ENCODE data around the gene TRMT44. TPM values are rescaled to one million over a fixed set of nuclear protein-coding genes. Genes with fewer than 3 reads are reported as not detected.
A peak's percentile ranks its signal among the peaks of the same experiment; 100 is the strongest.

The TRMT44 gene
- total RNA-seq, 3 donors from 2014 or later, result 14.0 to 21.7 (median 17.1) TPM

- H3K4me1 ChIP-seq (ENCODE audit: low read depth), result peaks cover 5% of the 10 kb centered on the region
- no peak for DNase-seq
- ATAC-seq, result no peak
- H3K9me3 ChIP-seq, result no peaks in the 10 kb centered on the region
- H3K4me3 ChIP-seq, result no peak overlapping the region
- no peak for TF ChIP-seq CTCF (IDR thresholded peaks at IDR 0.05)
- H3K36me3 ChIP-seq (ENCODE audit: low read depth), result no peaks in the 10 kb centered on the region
- intact Hi-C loops (cut with DNase I, micrococcal nuclease), result no loop called here
These were observed 31.6 kb downstream of the TRMT44 start for GRCh38 chr4:8472158-8472688.

- H3K4me1 ChIP-seq (ENCODE audit: low read depth), result peaks cover 5% of the 10 kb centered on the region
- intact Hi-C loops (cut with DNase I, micrococcal nuclease), result no loop called here
- ATAC-seq (no peak), DNase-seq (no peak)
- no peaks in the 10 kb centered on the region for H3K36me3 ChIP-seq (ENCODE audit: low read depth)
- TF ChIP-seq CTCF (IDR thresholded peaks at IDR 0.05), result no peak
- no peaks in the 10 kb centered on the region for H3K9me3 ChIP-seq
- no peak overlapping the region for H3K4me3 ChIP-seq
These were observed 32.2 kb downstream of the TRMT44 start for GRCh38 chr4:8472689-8473197.

- Histone ChIP-seq H3K9me3 (no peaks in the 10 kb centered on the region), H3K36me3 (ENCODE audit: low read depth) (no peaks in the 10 kb centered on the region), H3K4me3 (no peak overlapping the region), H3K4me1 (ENCODE audit: low read depth) (peaks cover 5% of the 10 kb centered on the region)
- no peak for ATAC-seq
- peak in 1 of 3 donors; percentile 31 for DNase-seq
- TF ChIP-seq CTCF (IDR thresholded peaks at IDR 0.05), result no peak
- intact Hi-C loops (cut with DNase I, micrococcal nuclease), result no loop called here
These were observed 32.8 kb downstream of the TRMT44 start for GRCh38 chr4:8473198-8473919.

GRCh38 chr4:8473920-8474590, 33.5 kb downstream of the TRMT44 start:
- DNase-seq (no peak), ATAC-seq (no peak)
- intact Hi-C loops (cut with DNase I, micrococcal nuclease), result no loop called here
- Histone ChIP-seq H3K36me3 (ENCODE audit: low read depth) (no peaks in the 10 kb centered on the region), H3K4me3 (no peak overlapping the region), H3K9me3 (no peaks in the 10 kb centered on the region), H3K4me1 (ENCODE audit: low read depth) (peaks cover 5% of the 10 kb centered on the region)
- TF ChIP-seq CTCF (IDR thresholded peaks at IDR 0.05), result no peak

GRCh38 chr4:8474856-8475255, 34.3 kb downstream of the TRMT44 start:
- intact Hi-C loops (cut with DNase I, micrococcal nuclease), result no loop called here
- DNase-seq, result no peak
- no peak for TF ChIP-seq CTCF (IDR thresholded peaks at IDR 0.05)
- ATAC-seq, result no peak
- no peaks in the 10 kb centered on the region for H3K9me3 ChIP-seq
- no peaks in the 10 kb centered on the region for H3K36me3 ChIP-seq (ENCODE audit: low read depth)
- peaks cover 5% of the 10 kb centered on the region for H3K4me1 ChIP-seq (ENCODE audit: low read depth)
- no peak overlapping the region for H3K4me3 ChIP-seq

Data from mucosa of descending colon (tissue), 3 donors.